Nephron (organoid): ENCODE measurements around the gene DLG4.
"Not testable (repeated sequence)": the region's sequence is repeated elsewhere in the genome, so short reads cannot be mapped to it uniquely, and the experiment has no call there.

ENCODE experiments used
- H3K27ac Mint-ChIP-seq, 3 experiments: 2 replicates each; pipeline ENCODE4 v1.8.0; 2020; ENCODE audit warnings: mixed read lengths in 3 of 3, mild to moderate bottlenecking in 2 of 3, moderate library complexity in 1 of 3
- H3K27me3 Mint-ChIP-seq: 2 replicates; pipeline ENCODE4 v1.8.0; 2021; ENCODE audit warnings: low read depth, mild to moderate bottlenecking, moderate library complexity, mixed read lengths
- H3K36me3 Mint-ChIP-seq: 2 replicates; pipeline ENCODE4 v1.8.0; 2020; ENCODE audit warnings: low read depth, mixed read lengths
- H3K4me1 Mint-ChIP-seq: 2 replicates; pipeline ENCODE4 v1.8.0; 2020; ENCODE audit warnings: mixed read lengths
- H3K4me3 Mint-ChIP-seq, 3 experiments: 2 replicates each; pipeline ENCODE4 v1.8.0; 2020; ENCODE audit warnings: mild to moderate bottlenecking in 3 of 3, mixed read lengths in 3 of 3, moderate library complexity in 2 of 3
- H3K9me3 Mint-ChIP-seq: 2 replicates; pipeline ENCODE4 v1.8.0; 2020; ENCODE audit warnings: mixed read lengths
- TF ChIP-seq, protein P1 (sequence below), 3 experiments: fragments of 200-600 bp; sonication (generic); IDR thresholded peaks; one replicate each; pipeline ENCODE4 v1.5.0; 2021; ENCODE audit warnings: antibody characterized with exemption in 3 of 3; ENCODE audit not compliant: unreplicated experiment in 3 of 3

Gene DLG4

DNA sequence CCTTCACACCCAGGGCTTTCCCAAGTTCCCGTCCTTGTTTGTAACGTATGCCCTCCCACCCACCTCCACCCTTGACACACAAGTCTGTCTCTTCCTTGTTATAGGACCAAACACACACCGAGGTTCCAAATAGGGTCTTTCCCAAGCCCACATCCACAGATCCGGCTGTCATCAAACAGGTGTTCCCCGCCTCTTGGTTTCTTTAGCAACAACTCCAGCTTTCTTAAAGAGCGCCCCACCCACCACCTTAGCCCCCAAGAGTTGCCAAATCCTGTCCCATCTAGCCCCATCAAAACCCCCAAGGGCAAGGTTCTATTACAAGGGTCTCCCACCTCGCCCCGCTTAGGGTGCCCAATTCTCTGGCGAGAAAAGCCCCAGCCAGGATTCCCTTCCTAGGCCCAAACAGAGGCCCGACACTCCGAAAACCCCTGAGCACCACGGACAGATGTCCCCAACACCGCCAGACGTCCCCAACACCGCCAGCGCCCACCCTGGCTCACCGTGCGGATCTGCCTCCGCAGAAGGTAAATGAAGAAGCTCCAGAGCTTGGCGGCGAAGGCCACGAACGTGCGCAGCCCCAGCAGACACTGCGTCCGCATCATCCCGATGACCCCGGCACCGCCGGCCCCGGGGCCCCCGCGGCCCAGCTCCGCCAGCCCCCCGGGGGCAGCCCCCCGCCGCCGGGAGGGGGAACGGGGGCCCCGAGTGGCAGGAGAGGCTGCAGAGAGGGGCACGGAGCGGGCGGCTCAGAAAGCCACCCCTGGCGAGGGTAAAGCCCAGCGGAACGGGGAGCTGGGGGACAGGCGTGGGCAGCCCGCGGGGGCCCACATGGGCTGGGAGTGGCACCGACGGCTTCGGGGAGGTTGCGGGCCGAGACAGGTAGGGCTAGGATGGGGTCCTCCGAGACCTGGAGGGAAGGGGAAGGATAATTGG, 31.3 kb upstream of the DLG4 start:
- peak overlapping the region; percentile 87 to 100 (median 98) for H3K4me3 Mint-ChIP-seq
- peak overlapping the region; percentile 98 to 99 (median 99) for H3K27ac Mint-ChIP-seq
- no peaks in the 10 kb centered on the region for H3K27me3 Mint-ChIP-seq
- TF ChIP-seq, protein P1, sequence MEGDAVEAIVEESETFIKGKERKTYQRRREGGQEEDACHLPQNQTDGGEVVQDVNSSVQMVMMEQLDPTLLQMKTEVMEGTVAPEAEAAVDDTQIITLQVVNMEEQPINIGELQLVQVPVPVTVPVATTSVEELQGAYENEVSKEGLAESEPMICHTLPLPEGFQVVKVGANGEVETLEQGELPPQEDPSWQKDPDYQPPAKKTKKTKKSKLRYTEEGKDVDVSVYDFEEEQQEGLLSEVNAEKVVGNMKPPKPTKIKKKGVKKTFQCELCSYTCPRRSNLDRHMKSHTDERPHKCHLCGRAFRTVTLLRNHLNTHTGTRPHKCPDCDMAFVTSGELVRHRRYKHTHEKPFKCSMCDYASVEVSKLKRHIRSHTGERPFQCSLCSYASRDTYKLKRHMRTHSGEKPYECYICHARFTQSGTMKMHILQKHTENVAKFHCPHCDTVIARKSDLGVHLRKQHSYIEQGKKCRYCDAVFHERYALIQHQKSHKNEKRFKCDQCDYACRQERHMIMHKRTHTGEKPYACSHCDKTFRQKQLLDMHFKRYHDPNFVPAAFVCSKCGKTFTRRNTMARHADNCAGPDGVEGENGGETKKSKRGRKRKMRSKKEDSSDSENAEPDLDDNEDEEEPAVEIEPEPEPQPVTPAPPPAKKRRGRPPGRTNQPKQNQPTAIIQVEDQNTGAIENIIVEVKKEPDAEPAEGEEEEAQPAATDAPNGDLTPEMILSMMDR (IDR thresholded peaks at IDR 0.05; ENCODE audit: unreplicated experiment in 3 of 3) = no peak
- peaks cover 36% of the 10 kb centered on the region for H3K36me3 Mint-ChIP-seq
- peaks cover 40% of the 10 kb centered on the region for H3K4me1 Mint-ChIP-seq
- H3K9me3 Mint-ChIP-seq = no peaks in the 10 kb centered on the region

DNA sequence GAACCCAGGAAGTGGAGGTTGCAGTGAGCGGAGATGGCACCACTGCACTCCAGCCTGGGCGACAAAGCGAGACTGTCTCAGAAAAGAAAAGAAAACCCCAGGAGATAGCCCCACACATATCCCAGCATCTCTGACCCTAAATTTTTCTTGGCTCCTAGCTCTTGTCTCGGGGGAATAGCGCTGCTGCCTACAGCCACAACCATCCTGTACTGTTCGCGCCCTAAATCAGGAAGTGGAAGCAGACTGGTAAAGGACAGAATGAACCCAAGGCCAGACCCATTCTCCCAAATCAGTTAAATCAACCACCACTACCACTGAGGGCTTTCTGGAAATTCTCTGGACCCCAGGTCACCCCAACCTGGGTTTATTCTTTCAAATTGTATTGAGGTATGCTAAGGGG, 30.2 kb upstream of the DLG4 start:
- H3K4me3 Mint-ChIP-seq = peak overlapping the region; percentile 87 to 100 (median 98)
- TF ChIP-seq, protein P1 (IDR thresholded peaks at IDR 0.05; ENCODE audit: unreplicated experiment in 3 of 3) = no peak
- H3K4me1 Mint-ChIP-seq = peaks cover 40% of the 10 kb centered on the region
- no peaks in the 10 kb centered on the region for H3K9me3 Mint-ChIP-seq
- H3K27ac Mint-ChIP-seq = peak overlapping the region; percentile 95 to 98 (median 97)
- H3K27me3 Mint-ChIP-seq = no peaks in the 10 kb centered on the region
- H3K36me3 Mint-ChIP-seq = peaks cover 37% of the 10 kb centered on the region

DNA sequence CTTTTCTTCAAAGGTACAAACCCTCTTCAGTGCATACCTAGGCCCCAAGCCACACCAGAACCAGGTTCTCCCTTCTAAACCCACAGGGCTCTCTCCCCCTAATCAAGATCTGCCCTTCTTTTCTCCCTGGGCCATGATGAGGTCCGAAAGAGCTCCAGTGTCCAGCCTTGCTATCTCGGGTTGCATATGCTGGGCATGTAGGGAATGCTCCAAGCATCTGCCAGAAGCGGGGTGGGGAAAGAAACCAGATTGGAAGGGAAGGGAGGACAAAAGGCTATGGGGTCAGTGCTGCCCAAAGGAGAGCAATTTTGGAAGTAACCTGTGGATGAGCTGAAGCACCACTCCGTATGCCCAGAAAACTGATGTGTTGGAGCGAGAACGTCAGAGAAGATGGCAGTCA, 29.6 kb upstream of the DLG4 start:
- Mint-ChIP-seq H3K36me3 (peaks cover 37% of the 10 kb centered on the region), H3K27me3 (no peaks in the 10 kb centered on the region), H3K9me3 (no peaks in the 10 kb centered on the region), H3K4me3 (peak overlapping the region; percentile 87 to 100 (median 98)), H3K4me1 (peaks cover 40% of the 10 kb centered on the region), H3K27ac (peak overlapping the region; percentile 24 to 98 (median 56))
- TF ChIP-seq, protein P1 (IDR thresholded peaks at IDR 0.05; ENCODE audit: unreplicated experiment in 3 of 3) = no peak

DNA sequence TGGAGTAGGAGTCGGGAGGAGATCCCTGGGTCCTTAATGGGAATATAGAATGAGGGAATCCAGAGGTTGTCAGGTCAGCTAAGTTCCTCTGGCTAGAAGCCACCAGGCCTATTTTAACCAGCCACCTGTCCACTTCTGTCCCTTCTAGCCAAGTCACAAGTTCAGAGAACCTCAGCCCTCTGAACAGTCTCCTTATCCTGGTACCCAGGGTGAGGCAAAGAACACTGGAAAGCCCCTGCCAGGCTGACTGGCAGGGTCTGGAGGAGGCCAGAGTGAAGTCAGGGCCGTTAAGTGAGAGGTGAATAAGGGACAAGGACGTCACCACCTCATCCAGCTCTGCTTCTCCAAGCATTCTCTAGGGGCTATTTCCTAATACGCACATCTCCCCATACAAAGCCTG, 29.2 kb upstream of the DLG4 start:
- Mint-ChIP-seq H3K27ac (peak overlapping the region; percentile 16 to 98 (median 19)), H3K9me3 (no peaks in the 10 kb centered on the region), H3K27me3 (no peaks in the 10 kb centered on the region), H3K4me3 (peak overlapping the region; percentile 87 to 100 (median 98)), H3K4me1 (peaks cover 40% of the 10 kb centered on the region), H3K36me3 (peaks cover 34% of the 10 kb centered on the region)
- TF ChIP-seq, protein P1 (IDR thresholded peaks at IDR 0.05; ENCODE audit: unreplicated experiment in 3 of 3) = no peak

DNA sequence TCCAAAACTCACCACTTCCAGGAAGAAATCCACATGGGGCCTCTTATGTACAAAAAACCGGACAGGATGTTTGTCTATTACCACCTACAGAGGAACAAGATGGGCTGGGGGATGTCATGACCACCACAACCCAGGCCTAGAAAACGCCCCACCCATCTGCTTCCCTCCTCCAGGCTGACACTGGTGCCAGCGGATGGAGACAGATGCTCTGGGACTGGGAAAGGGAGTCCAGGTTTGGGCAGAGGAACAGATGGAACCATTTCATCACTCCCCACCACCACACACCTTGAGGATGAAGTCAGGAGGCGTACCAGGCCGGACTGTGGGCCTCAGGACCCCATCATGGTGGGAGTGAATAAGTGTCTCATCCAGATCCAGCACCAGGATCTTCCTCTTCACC, 27.1 kb upstream of the DLG4 start:
- Mint-ChIP-seq H3K4me1 (peaks cover 41% of the 10 kb centered on the region), H3K9me3 (no peaks in the 10 kb centered on the region), H3K4me3 (peak overlapping the region; percentile 6 to 65 (median 40)), H3K27ac (peak overlapping the region in 2 of 3 experiments; percentile 12 to 64), H3K36me3 (peaks cover 39% of the 10 kb centered on the region), H3K27me3 (no peaks in the 10 kb centered on the region)
- TF ChIP-seq, protein P1 (IDR thresholded peaks at IDR 0.05; ENCODE audit: unreplicated experiment in 3 of 3) = no peak

DNA sequence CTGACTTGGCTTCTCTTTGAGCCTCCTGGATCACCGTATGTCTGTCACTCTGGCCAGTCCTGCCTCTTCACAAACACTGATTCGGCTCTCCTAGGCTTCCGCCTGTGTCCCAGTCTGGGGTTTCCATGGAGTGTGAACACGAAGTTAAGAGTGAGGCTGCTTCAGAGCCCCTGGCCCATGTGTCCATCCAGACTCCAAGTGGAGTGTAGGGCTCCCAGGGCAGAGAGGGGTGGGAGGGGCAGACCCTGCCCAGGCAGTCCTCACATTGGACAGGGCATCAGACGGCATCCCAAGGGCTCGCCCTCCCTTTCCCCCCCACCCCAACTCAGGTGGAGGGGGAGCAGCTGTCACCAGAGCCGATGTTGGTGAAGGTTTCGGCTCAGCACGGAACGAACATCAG, 24.2 kb upstream of the DLG4 start:
- Mint-ChIP-seq H3K27ac (peak overlapping the region; percentile 99), H3K36me3 (peaks cover 59% of the 10 kb centered on the region), H3K4me1 (peaks cover 42% of the 10 kb centered on the region), H3K4me3 (peak overlapping the region; percentile 96 to 100 (median 96))
- not testable (repeated sequence) for H3K9me3 Mint-ChIP-seq, H3K27me3 Mint-ChIP-seq
